IgD-negative memory B cell (primary cell): ENCODE measurements around the gene MAP4K2. TPM values are rescaled to one million over a fixed set of nuclear protein-coding genes. Genes with fewer than 3 reads are reported as not detected.
A peak's percentile ranks its signal among the peaks of the same experiment; 100 is the strongest.

ENCODE experiments used
- H3K27ac Mint-ChIP-seq, 3 donors: one replicate each; pipeline ENCODE4 v1.8.0; 2020 to 2022; ENCODE audit warnings: mild to moderate bottlenecking in 3 of 3, mixed read lengths in 3 of 3, moderate library complexity in 1 of 3
- H3K27me3 Mint-ChIP-seq: one replicate; pipeline ENCODE4 v1.8.0; 2021; ENCODE audit warnings: mixed read lengths
- H3K36me3 Mint-ChIP-seq: one replicate; pipeline ENCODE4 v1.8.0; 2020; ENCODE audit warnings: mild to moderate bottlenecking, mixed read lengths
- H3K4me1 Mint-ChIP-seq, 3 donors: one replicate each; pipeline ENCODE4 v1.8.0; 2020 to 2022; ENCODE audit warnings: mixed read lengths in 3 of 3, mild to moderate bottlenecking in 1 of 3
- H3K4me3 Mint-ChIP-seq, 4 donors: one replicate each; pipeline ENCODE4 v1.8.0; 2020 to 2022; ENCODE audit warnings: mild to moderate bottlenecking in 4 of 4, mixed read lengths in 4 of 4, moderate library complexity in 3 of 4
- H3K9me3 Mint-ChIP-seq, 3 donors: one replicate each; pipeline ENCODE4 v1.8.0; 2020 to 2021; ENCODE audit warnings: mixed read lengths in 3 of 3, mild to moderate bottlenecking in 1 of 3
- polyA plus RNA-seq: library from polyadenylated mRNA; unstranded; fragments of 300-500 nt; fragmentation: Illumina TruSeq; gene quantifications from one replicate; pipeline ENCODE4 v1.2.3, GENCODE V29; 2021

MAP4K2 gene
- polyA plus RNA-seq, 1 donor from 2014 or later = 68.1 TPM

GRCh38 chr11:64755681-64756361 is 47.2 kb downstream of the MAP4K2 start:
- Mint-ChIP-seq H3K27ac (peak overlapping the region in 1 of 3 donors; percentile 25), H3K9me3 (no peaks in the 10 kb centered on the region), H3K27me3 (no peaks in the 10 kb centered on the region)

DNA sequence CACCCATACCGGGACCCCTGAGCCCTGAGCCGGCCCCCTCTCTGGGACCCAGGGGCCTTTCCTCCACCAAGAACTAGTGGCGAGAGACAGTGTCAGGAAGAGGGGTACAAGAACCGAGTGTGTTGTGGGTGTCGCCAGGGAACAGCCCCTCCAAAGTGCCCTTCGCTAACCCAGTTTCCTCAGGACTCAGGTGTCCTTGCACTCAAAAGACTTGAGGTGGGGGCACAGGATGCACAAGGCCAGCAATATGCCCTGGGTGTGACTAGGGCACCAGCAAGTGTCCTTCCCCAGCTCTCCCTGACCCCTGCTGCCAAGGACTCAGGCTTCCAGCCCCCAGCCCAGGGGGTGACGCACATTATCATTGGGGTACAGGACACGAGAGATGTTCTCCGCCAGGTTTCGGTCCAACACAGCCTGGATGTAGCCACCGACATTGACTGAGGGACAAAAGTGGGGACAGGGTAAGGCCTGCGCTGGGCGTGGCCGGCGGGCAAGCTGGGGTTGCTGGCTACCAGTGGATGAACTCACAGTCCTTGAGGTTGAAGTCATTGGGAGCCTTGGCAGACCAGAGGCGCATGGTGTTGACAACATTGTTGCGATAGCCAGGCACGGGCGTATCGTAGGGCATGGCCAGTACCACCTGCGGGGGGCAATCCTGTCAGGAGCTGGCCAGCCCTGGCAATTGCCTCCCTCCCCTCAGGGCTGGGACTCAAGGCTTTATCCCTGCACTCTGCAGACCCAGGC is 47.9 kb downstream of the MAP4K2 start:
- H3K27ac Mint-ChIP-seq = no peak overlapping the region
- H3K27me3 Mint-ChIP-seq = no peaks in the 10 kb centered on the region
- H3K4me3 Mint-ChIP-seq = no peak overlapping the region
- peaks cover 5% of the 10 kb centered on the region for H3K36me3 Mint-ChIP-seq
- no peaks in the 10 kb centered on the region for H3K9me3 Mint-ChIP-seq
- H3K4me1 Mint-ChIP-seq = peaks cover 7 to 18% (median 8%) of the 10 kb centered on the region in 3 donors

More at GRCh38 chr11:64755681-64756361, 47.2 kb downstream of the MAP4K2 start:
- H3K36me3 Mint-ChIP-seq = peaks cover 5% of the 10 kb centered on the region
- peaks cover under 1 to 16% (median 9%) of the 10 kb centered on the region in 3 donors for H3K4me1 Mint-ChIP-seq
- no peak overlapping the region for H3K4me3 Mint-ChIP-seq

- H3K27ac Mint-ChIP-seq = no peak overlapping the region
Measured at GRCh38 chr11:64754124-64754918, 48.7 kb downstream of the MAP4K2 start.

DNA sequence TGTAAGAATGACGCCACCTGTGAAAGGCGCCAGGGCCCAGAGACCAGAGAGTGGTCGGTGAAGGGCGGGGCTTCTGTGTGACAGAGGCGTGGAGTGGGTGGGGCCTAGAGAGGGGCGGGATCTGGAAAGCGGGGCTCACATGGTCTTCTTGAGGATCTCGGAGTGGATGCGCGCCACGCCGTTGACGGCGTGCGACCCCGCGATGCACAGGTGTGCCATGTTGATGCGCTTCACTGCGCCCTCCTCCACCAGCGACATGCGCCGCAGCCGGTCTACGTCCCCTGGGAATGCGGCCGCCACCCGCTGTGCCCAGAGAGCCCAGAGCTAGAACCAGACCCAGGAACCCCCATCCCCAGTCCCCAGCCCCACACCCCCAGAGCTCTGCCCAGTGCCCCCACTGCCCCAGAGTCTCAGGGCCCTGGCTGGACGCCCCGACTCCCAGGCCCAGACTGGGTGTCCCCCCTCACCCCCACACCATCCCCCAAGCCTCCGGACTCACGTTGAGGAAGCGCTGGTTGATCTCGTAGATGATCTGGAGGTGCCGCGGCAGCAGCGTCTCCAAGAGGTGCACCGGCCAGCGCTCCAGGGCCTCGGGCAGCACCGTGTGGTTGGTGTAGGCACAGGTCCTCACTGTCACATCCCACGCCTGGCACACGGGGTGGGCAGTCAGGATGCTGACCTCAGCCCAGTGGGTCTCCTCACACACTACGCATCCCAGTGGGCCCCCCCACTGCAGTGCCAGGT is 49.5 kb downstream of the MAP4K2 start:
- Mint-ChIP-seq H3K27me3 (no peaks in the 10 kb centered on the region), H3K4me1 (peaks cover 8 to 12% (median 10%) of the 10 kb centered on the region in 3 donors), H3K27ac (peak overlapping the region in 1 of 3 donors; percentile 64), H3K4me3 (no peak overlapping the region), H3K9me3 (no peaks in the 10 kb centered on the region), H3K36me3 (peaks cover 6% of the 10 kb centered on the region)

More at GRCh38 chr11:64754124-64754918, 48.7 kb downstream of the MAP4K2 start:
- no peak overlapping the region for H3K4me3 Mint-ChIP-seq
- H3K4me1 Mint-ChIP-seq = peaks cover 7 to 12% (median 10%) of the 10 kb centered on the region in 3 donors
- peaks cover 6% of the 10 kb centered on the region for H3K36me3 Mint-ChIP-seq
- H3K27me3 Mint-ChIP-seq = no peaks in the 10 kb centered on the region
- no peaks in the 10 kb centered on the region for H3K9me3 Mint-ChIP-seq

DNA sequence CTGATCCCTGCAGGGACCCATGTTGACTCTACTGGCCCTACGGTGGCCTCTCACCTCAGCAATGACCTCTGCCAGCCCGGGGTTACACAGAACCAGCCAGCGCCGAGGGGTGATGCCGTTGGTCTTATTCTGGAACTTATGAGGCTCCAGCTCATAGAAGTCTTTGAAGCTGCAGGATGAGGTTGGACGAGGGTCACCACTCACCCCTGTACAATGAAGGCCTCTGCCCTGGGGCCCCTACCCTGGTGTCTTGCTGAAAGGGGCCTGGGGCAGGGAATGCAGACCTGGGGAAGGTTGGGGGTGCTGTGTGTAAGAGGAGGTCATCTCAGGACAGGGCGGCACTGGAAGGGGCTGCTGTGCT is 50.0 kb downstream of the MAP4K2 start:
- H3K4me3 Mint-ChIP-seq = peak overlapping the region in 1 of 4 donors; percentile 26
- H3K9me3 Mint-ChIP-seq = no peaks in the 10 kb centered on the region
- peaks cover 10 to 14% (median 12%) of the 10 kb centered on the region in 3 donors for H3K4me1 Mint-ChIP-seq
- H3K36me3 Mint-ChIP-seq = peaks cover 8% of the 10 kb centered on the region
- H3K27ac Mint-ChIP-seq = peak overlapping the region in 1 of 3 donors; percentile 64
- no peaks in the 10 kb centered on the region for H3K27me3 Mint-ChIP-seq

GRCh38 chr11:64752175-64752970 is 50.6 kb downstream of the MAP4K2 start:
- no peaks in the 10 kb centered on the region for H3K9me3 Mint-ChIP-seq
- H3K4me3 Mint-ChIP-seq = peak overlapping the region in 2 of 4 donors; percentile 3 to 42
- H3K27me3 Mint-ChIP-seq = no peaks in the 10 kb centered on the region
- H3K36me3 Mint-ChIP-seq = peaks cover 8% of the 10 kb centered on the region
- H3K27ac Mint-ChIP-seq = peak overlapping the region in 2 of 3 donors; percentile 50 to 83
- H3K4me1 Mint-ChIP-seq = peaks cover 10 to 14% (median 14%) of the 10 kb centered on the region in 3 donors

DNA sequence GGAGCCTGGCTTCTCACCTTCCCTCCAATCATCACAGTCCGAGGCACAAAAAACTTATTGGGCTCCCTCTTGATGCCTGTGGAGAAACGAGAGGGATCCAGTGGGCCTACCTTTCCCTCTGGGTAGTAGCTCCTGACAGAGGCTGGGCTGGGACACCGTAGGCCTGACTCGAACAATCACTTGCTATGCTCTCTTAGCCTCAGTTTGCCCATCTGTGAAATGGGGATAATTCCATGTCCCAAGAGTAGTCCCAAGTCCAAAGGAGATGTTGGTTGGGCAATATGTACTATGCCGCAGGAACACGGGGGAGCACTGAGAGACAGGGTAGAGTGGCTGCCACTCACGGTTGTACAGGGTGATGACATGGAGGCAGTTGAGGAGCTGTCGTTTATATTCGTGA is 51.4 kb downstream of the MAP4K2 start:
- H3K36me3 Mint-ChIP-seq = peaks cover 8% of the 10 kb centered on the region
- H3K27ac Mint-ChIP-seq = peak overlapping the region in 1 of 3 donors; percentile 83
- peaks cover 10 to 14% (median 13%) of the 10 kb centered on the region in 3 donors for H3K4me1 Mint-ChIP-seq

DNA sequence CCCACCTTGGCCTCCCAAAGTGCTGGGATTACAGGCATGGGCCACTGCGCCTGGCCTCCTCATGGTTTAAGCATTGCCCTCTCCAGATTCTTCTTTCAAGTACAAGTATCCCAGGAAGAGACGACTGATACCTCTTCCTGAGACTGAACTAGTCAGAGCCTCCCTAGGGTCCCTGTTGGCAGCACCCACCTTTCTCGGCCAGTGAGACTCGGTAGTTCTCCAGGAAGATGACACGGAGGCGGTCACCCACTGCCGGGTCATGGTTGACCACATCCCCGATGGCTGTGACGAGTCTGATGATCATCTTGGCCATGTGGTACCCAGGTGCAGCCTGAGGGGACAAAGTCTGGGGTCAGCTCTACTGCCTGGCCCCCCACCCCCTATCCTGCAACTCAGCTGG is 51.9 kb downstream of the MAP4K2 start:
- Mint-ChIP-seq H3K36me3 (peaks cover 8% of the 10 kb centered on the region), H3K4me3 (peak overlapping the region in 1 of 4 donors; percentile 63), H3K4me1 (peaks cover 10 to 17% (median 14%) of the 10 kb centered on the region in 3 donors), H3K9me3 (no peaks in the 10 kb centered on the region), H3K27me3 (no peaks in the 10 kb centered on the region), H3K27ac (peak overlapping the region in 1 of 3 donors; percentile 83)

More for the DNA sequence above, 51.4 kb downstream of the MAP4K2 start:
- Mint-ChIP-seq H3K27me3 (no peaks in the 10 kb centered on the region), H3K9me3 (no peaks in the 10 kb centered on the region), H3K4me3 (peak overlapping the region in 1 of 4 donors; percentile 42)

DNA sequence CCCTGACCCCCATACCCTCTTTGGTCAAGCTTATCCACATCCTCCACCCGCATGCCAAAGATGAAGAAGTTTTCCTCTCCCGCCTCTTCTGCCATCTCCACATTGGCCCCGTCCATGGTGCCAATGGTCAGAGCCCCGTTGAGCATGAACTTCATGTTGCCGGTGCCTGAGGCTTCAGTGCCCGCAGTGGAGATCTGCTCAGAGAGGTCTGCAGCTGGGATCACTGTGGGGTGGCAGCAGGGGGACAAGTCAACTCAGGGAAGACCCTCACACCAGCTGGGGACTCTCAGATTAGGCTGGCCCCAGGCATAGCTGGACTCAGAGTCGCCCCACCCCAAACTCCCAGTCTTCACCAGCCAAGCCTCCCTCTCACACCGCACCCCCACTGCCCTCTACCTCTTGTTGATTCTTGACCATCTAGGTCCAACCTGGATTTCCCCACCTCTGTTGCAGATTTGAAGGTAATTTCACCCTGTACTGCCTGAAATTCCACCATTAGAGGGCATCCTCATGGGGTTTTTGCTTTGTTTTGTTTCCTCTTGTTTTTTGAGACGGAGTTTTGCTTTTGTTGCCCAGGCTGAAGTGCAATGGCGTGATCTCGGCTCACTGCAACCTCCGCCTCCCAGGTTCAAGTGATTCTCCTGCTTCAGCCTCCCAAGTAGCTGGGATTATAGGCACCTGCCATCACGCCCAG is 52.5 kb downstream of the MAP4K2 start:
- H3K4me3 Mint-ChIP-seq = peak overlapping the region; percentile 36 to 63 (median 50)
- peaks cover 8% of the 10 kb centered on the region for H3K36me3 Mint-ChIP-seq
- peaks cover 10 to 17% (median 14%) of the 10 kb centered on the region in 3 donors for H3K4me1 Mint-ChIP-seq
- H3K27me3 Mint-ChIP-seq = no peaks in the 10 kb centered on the region
- H3K27ac Mint-ChIP-seq = peak overlapping the region in 2 of 3 donors; percentile 61 to 83
- H3K9me3 Mint-ChIP-seq = no peaks in the 10 kb centered on the region

- Mint-ChIP-seq H3K4me1 (peaks cover 10 to 20% (median 16%) of the 10 kb centered on the region in 3 donors), H3K36me3 (peaks cover 6% of the 10 kb centered on the region), H3K27me3 (no peaks in the 10 kb centered on the region), H3K9me3 (no peaks in the 10 kb centered on the region), H3K27ac (peak overlapping the region in 2 of 3 donors; percentile 93 to 100), H3K4me3 (peak overlapping the region in 2 of 4 donors; percentile 65 to 80)
Measured at GRCh38 chr11:64747961-64748665, 54.9 kb downstream of the MAP4K2 start.

DNA sequence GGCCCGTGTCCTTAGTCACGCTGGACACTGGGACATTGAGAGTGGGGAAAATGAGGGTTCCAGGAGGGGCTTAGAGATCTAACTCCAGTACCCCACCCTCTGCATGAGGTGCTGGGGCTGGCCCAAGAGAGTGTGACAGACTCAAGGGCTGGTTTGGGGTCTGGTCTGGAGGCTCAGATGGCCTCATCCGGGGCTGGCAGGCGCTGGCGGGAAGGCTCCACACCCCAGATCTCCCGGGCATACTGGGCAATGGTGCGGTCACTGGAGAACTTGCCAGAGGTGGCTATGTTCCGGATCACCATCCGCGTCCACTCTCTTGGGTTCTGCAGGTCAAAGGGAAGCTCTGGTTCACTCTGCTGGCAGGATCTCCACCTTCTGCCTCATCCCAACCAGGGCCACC is 56.5 kb downstream of the MAP4K2 start:
- Mint-ChIP-seq H3K4me3 (peak overlapping the region; percentile 93 to 99 (median 96)), H3K27ac (peak overlapping the region; percentile 91 to 100 (median 98)), H3K4me1 (peaks cover 10 to 23% (median 19%) of the 10 kb centered on the region in 3 donors), H3K9me3 (no peaks in the 10 kb centered on the region), H3K27me3 (no peaks in the 10 kb centered on the region), H3K36me3 (peaks cover 3% of the 10 kb centered on the region)

- H3K36me3 Mint-ChIP-seq = peaks cover 3% of the 10 kb centered on the region
- peaks cover 8 to 24% (median 18%) of the 10 kb centered on the region in 3 donors for H3K4me1 Mint-ChIP-seq
- H3K9me3 Mint-ChIP-seq = no peaks in the 10 kb centered on the region
- H3K27ac Mint-ChIP-seq = peak overlapping the region; percentile 98 to 100 (median 99)
- H3K27me3 Mint-ChIP-seq = no peaks in the 10 kb centered on the region
- peak overlapping the region; percentile 93 to 99 (median 96) for H3K4me3 Mint-ChIP-seq
Measured at GRCh38 chr11:64745521-64746328, 57.3 kb downstream of the MAP4K2 start.
